Dermis blood vessel endothelial cell (primary cell): ENCODE data around the gene PRSS16. TPM values are rescaled to one million over a fixed set of nuclear protein-coding genes. Genes with fewer than 3 reads are reported as not detected.
A peak's percentile ranks its signal among the peaks of the same experiment; 100 is the strongest.
"Not testable (repeated sequence)": the region's sequence is repeated elsewhere in the genome, so short reads cannot be mapped to it uniquely, and the experiment has no call there.

Experiments
- DNase-seq: peaks from one replicate; pipeline ENCODE4 v3.0.0; 2010
- total RNA-seq: library from RNA; depleted of rRNA; stranded (reverse); fragments of >200 nt; gene quantifications from 2 replicates; pipeline ENCODE4 v1.2.3, GENCODE V29; 2014

PRSS16 gene
- 0.14 TPM in 1 of 2 replicates, not detected in the other for total RNA-seq

GRCh38 chr6:27247133-27247836, at the start of gene PRSS16:
Gene PRSS16 (plus strand): TSS chr6:27247701. CDS start chr6:27247738, 37 bp downstream.
- DNase-seq = no peak

- DNase-seq = no peak
These were observed 41.9 kb upstream of the PRSS16 start for GRCh38 chr6:27205375-27206278.

- DNase-seq = no peak
These were observed 40.7 kb upstream of the PRSS16 start for GRCh38 chr6:27206806-27207205.

- DNase-seq = no peak
These were observed 39.5 kb upstream of the PRSS16 start for GRCh38 chr6:27208042-27208441.

GRCh38 chr6:27209196-27209595, 38.3 kb upstream of the PRSS16 start:
- no peak for DNase-seq

GRCh38 chr6:27209659-27210269, 37.7 kb upstream of the PRSS16 start:
- no peak for DNase-seq

- DNase-seq = not testable (repeated sequence)
These were observed 34.4 kb upstream of the PRSS16 start for GRCh38 chr6:27213091-27213517.

- DNase-seq = peak; percentile 39
These were observed 33.9 kb upstream of the PRSS16 start for GRCh38 chr6:27213544-27214125.

GRCh38 chr6:27214126-27214601, 33.3 kb upstream of the PRSS16 start:
- no peak for DNase-seq

GRCh38 chr6:27216874-27217273, 30.6 kb upstream of the PRSS16 start:
- DNase-seq = no peak

- not testable (repeated sequence) for DNase-seq
These were observed 24.5 kb upstream of the PRSS16 start for GRCh38 chr6:27222971-27223370.

GRCh38 chr6:27224729-27225128, 22.8 kb upstream of the PRSS16 start:
- no peak for DNase-seq

- no peak for DNase-seq
These were observed 18.5 kb upstream of the PRSS16 start for GRCh38 chr6:27228963-27229477.

GRCh38 chr6:27230758-27231111, 16.8 kb upstream of the PRSS16 start:
- no peak for DNase-seq

GRCh38 chr6:27234576-27234975, 12.9 kb upstream of the PRSS16 start:
- no peak for DNase-seq

GRCh38 chr6:27237089-27237803, 10.3 kb upstream of the PRSS16 start:
- DNase-seq = peak; percentile 41

- peak; percentile 16 for DNase-seq
These were observed 9.2 kb upstream of the PRSS16 start for GRCh38 chr6:27238010-27238983.

GRCh38 chr6:27239258-27239657, 8.2 kb upstream of the PRSS16 start:
- no peak for DNase-seq

- DNase-seq = no peak
These were observed 6.1 kb upstream of the PRSS16 start for GRCh38 chr6:27241443-27241842.

GRCh38 chr6:27242589-27243265, 4.8 kb upstream of the PRSS16 start:
- no peak for DNase-seq
